Embryonic facial prominence (tissue), 1 donor: ENCODE measurements around the gene ST8SIA4.
"Not testable (repeated sequence)": the region's sequence is repeated elsewhere in the genome, so short reads cannot be mapped to it uniquely, and the experiment has no call there.

ENCODE experiments used
- DNase-seq: peaks from one replicate; pipeline ENCODE4 v3.0.0-alpha.2; 2016; ENCODE audit errors: extremely low spot score

The ST8SIA4 gene

DNA sequence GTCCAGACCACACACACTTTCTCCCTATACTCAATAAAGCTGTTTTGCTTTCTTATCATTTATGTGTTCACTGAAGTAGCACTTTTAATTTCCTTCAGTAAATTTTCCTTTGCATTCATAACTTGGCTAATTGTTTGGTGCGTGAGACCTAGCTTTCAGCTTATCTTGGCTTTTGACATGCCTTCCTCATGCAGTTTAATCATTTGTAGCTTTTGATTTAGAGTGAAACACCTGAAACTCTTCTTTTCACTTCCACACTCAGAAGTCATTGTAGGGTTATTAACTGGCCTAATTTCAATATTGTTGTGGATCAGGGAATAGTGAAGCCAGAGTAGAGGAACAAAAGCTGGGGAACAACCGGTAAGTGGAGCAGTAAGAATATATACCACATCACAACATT lies 114.7 kb downstream of the ST8SIA4 start:
- no peak for DNase-seq

DNA sequence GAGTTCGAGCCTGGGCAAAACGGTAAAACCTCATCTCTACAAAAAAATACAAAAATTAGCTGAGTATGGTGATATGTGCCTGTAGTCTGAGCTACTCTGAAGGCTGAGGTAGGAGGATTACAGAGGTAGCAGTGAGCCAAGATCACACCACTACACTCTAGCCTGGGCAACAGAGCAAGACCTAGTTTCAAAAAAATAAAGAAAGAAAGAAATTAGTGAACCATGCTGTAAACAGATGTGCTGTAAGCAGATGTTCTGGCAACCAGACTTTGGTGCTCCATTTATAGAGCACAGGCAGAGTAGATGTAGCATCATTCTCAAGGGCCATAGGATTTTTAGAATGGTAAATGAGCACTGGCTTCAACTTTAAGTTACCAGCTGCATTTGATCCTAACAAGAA lies 115.4 kb downstream of the ST8SIA4 start:
- no peak for DNase-seq

DNA sequence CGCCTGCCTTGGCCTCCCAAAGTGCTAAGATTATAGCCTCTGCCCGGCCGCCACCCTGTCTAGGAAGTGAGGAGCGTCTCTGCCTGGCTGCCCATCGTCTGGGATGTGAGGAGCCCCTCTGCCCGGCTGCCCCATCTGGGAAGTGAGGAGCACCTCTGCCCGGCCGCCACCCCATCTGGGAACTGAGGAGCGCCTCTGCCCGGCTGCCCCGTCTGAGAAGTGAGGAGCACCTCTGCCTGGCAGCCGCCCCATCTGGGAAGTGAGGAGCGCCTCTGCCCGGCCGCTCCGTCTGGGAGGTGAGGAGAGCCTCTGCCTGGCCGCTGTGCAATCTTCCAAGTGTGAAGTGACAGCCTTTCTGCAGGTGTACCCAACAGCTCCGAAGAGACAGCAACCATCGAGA lies 117.5 kb downstream of the ST8SIA4 start:
- not testable (repeated sequence) for DNase-seq

DNA sequence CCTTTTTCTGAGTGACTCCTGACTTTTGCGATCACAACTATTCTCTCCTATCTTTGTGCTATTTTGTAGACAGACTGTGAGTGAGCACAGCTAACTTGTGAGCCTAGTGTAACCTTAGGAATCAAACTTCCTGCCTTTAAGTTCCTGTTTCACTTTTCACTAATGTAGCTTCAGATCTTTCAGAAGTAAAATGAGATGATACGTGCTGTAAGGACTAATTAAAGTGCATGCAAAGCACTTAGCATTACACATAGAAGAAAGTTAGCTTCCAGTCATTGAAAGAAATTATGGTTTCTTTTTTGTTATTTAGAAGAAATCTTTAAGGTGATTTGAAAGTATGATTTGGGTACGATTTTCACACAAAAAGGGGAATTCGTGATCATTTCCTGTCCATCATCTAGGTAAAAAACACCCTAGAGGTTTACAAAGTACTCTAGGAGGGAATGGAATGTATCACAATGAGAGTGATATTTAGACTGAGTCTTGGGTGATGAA lies 122.7 kb downstream of the ST8SIA4 start:
- no peak for DNase-seq

DNA sequence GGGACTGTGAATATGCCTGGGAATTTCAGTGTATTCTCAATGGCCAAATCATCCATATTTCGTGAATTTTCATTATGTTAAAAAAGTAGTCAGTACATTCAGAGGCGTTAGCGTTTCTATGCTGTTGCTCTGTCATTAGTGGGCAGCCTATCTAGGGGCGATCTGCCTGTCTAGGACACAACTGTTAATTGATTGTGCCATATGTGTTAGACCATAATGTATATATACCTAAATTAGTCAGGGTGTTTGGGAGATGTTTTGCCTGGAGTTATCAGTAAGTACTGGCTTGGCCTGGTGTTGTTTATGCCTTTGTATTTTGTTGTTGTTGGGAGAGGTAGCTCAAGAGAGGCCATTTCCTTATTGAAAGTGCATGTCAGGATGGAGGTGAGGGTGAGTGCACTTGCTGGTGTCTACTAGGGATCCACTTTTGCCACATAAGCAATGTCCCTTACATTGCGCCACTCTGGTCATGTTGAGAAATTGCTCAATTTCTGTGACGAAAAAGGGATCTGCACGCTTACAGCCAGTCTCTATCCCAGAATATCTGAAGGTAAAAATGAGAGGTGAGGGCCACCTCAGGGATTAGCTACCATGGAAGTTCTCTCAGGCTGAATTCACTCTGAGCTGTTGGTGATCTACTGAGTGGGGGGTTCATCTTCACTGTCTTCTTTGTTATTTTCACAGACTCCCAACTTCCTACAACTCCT lies 123.3 kb downstream of the ST8SIA4 start:
- no peak for DNase-seq

DNA sequence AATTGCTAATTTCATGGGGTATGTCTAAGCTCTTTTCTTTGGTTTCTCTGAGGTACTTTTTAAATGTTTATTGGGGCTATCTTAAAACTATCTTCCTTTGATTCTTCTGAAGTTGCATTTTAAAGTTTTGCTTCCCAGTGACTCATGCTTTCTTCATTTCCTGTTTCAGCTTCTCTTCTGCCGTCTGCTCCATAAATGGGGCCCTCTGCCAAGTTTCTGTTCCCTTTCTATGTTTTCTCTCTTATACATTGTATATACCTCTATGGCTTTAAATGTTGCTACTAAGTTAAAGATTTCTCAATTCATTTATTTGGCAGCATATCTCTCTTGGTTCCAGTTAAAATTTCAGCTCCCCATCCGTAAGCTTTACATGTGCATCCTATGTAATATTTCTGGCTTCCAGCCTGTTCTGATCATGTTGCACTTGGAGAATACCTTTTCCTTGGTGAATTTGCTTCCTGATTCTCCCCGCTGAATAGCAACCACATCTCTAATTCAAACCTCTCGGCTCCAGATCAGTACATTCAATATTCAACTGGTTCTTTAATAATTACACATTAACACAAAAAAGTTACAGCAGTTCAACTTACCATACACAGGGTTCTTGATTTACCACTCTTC lies 125.3 kb downstream of the ST8SIA4 start:
- no peak for DNase-seq

DNA sequence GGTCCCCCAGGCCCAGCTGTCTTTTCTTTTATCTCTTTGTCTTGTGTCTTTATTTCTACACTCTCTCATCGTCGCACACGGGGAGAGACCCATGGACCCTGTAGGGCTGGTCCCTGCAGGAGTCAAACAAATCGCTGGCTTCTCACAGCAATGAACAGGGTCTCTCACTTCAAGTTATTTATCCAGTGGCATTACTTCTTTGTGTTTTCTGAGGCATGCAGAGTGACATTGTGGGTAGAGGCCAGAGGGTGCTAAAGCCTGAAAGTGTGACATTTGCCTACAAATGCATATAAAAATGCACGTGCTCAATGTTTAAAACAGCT lies 127.6 kb downstream of the ST8SIA4 start:
- DNase-seq = no peak

DNA sequence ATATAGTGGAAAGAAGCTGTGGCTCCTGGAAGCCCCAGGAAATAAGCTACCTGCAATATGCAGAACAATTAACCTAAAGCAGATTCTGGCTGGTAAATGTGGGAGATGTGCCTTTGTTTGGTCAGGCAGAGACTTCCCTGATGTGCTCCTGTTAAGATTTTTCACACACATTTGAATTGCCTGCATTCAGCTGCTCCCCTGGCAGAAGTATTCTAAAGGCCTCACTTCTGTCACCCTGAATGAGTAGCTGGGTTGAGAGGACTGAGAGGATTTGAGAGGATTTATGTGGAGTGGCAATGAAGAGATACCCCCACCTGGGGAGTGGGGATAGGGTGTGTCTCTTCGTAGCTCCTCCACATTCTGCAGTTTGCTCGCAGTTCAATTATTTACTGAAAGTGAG lies 130.5 kb downstream of the ST8SIA4 start:
- no peak for DNase-seq

DNA sequence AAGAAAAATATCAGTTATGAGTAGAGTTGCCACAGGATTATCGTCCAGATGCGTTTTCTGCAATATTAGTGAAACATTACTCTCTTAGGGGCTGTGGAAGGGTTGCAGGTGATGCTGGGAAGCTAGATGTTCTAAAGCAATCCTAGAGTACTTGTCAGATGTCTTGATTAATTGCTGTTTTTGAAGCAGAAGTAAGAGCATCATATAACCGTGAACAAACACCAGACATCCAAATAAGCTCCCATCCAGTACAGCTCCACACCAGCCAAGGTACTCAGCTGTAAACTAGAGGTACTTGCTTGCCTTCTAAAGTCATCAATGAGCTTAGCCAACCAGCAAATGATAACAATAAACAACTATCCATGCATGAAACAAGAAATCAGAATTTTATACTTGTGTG lies 131.1 kb downstream of the ST8SIA4 start:
- no peak for DNase-seq

DNA sequence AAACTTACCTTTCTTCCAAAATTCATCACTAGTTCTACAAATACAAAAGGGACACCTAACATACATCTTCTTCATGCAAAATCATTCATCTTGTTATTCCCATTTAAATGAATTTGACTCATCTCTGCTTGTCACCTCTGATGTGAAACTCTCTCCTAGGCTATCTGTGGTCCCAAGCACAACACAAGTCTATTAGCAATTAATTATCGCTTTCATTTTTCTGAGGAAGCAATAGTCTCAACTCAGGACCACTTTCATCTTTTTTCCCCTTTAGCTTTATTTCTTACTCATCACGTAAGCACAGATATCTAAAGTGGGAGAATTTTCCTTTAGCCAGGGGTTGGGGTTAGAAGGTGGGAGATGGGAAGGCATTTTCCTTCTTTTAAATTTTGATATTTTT lies 131.9 kb downstream of the ST8SIA4 start:
- DNase-seq = no peak

DNA sequence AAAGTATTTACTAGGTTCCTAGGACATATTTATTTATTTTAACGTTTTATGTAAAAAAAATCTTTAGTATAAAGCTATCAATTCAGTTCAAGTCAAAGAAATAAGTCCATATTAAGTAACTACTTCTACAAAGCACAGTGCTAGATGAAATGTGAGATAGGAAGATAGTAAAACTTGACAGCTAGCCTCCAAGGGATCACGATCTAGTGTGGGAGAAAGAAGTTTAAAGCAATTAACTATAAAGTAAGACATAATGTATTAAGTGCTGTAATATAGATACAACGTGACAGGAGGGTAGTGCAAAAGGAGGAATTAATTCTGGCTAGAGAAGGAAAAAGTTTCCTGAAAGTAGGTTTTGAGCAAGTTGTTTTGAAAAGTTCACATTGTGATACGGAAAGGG lies 134.9 kb downstream of the ST8SIA4 start:
- DNase-seq = no peak

DNA sequence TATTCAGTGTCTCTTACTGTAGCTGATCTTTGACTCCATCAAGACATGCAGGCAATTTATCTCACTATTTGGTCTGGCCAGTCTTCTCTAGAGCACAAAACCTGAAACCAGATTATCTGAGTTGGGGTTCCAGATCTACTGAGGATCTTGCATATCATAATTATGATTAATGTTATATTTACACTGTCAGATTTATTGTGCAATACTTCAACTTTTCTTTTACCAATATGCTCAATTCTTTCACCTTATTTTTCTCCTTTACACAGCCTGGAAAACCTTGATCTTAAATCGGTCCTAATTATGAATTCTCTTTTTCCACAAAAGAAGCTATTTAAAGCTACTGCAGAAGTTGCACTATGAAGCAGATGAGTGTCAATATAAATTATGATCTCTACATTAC lies 140.1 kb downstream of the ST8SIA4 start:
- no peak for DNase-seq

DNA sequence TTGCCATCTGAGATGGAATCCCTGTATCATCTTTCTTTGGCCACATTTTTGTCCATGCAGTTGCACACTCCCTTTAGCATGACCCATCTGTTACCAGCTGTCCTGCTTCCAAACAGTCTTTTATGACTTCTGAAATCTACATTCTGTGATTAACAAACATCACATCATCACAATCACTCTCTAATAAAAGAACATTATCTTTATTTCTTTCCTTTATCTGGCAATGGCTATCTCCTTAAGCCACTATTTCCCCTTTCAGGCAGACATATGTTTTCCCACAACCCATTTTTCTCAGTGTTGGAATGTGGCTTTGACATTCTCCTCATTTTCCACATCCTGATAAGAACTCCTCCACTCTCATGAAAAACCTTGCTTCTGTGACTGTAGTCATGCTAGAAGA lies 141.0 kb downstream of the ST8SIA4 start:
- DNase-seq = no peak

DNA sequence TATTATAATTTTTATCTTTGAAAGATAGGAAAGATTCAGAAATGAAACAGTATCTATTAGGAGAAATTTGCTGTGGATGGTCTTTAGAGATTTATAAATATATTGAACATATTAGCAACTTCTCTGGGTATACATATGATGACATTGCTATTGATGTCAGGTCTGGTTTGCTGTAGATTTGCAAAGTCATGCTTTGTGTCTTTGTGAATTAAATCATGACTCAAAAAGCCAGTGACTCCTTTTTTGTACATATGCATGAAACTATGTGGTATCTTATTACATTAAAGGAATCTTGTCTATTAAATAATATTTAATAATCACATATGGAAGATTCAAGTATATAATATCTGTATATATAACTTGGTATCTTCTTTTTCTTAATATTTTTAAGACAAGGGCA lies 141.9 kb downstream of the ST8SIA4 start:
- DNase-seq = no peak

DNA sequence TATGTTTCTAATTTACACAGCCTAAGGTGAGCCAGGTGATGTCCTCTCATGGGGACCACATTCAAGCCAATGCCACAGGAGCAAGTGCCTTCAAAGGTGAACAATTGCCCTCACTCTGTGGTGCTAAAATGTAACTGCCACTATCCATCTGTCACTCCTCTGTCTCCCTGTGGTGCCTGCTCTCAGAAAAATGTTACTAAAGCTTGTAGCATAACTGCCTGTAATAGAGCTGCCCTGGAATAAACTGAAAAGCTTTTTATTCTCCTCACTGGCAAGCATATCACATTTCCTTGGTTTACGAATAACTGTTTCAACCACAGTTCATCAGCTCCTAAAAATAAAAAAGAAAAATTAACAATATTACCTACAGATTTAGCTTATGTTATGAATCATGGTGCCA lies 142.4 kb downstream of the ST8SIA4 start:
- DNase-seq = no peak

DNA sequence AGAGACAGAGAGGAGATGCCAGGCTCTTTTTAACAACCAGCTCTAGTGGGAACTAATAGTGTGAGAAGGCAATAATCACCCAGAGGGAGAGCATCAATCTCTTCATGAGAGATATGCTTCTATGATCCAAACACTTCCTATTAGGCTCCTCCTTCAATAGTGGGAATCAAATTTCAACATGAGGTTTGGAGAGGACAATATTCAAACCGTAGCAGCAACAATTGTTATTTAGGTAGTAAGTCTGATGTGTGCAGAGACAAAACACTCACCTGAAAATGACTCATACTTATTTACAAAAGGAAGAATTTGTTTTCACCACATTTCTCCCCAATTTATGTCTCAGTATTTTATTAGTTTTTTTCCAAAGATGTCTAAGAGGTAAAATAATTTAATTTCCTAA lies 144.3 kb downstream of the ST8SIA4 start:
- DNase-seq = no peak

DNA sequence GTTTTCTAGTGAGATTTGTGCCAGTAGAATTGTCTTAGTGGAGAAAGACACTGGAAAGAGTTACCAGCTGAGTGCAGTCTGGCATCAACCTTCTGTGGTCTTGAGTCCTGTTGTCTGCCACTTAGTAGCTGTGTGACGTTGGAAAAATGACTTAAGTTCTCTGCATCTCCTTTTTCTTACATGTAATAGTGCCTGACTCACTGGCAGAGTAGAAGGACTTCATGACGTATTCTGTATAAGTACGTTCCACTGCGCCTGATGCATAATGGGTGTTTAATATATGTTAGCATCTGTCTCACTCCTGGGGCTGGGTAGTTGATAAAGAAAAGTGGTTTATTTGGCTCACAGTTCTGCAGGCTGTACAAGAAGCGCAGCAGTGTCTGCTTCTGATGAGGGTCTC lies 144.8 kb downstream of the ST8SIA4 start:
- no peak for DNase-seq

DNA sequence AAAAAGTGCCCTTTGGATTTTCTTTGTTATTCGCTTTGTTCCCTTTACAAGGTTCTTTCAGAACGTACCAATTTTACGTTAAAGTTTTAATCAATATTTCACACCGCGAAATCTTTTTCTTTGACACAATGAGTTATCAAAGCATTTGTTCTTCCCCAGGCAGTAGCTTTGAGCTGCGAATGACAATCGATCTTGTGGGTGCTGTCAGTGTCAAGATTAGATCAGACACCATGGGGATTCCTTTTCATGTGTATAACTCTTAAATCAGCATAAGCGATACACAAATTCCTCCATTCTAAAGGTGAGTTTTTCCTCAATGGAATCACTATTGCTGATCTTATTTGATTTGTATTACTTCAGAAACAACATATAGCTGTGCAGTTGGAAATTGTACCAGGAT lies 145.5 kb downstream of the ST8SIA4 start:
- DNase-seq = no peak
